GM21529 (cell line): ENCODE results near the gene OR4E2.
"Not testable (repeated sequence)": the region's sequence is repeated elsewhere in the genome, so short reads cannot be mapped to it uniquely, and the experiment has no call there.

ENCODE experiments used
- ATAC-seq: cut with Tn5 transposase; IDR thresholded peaks from one replicate; pipeline ENCODE4 v1.9.1; 2021; ENCODE audit not compliant: unreplicated experiment

The OR4E2 gene

GRCh38 chr14:21694425-21694824 is 40.8 kb downstream of the OR4E2 start:
- no peak for ATAC-seq

GRCh38 chr14:21697662-21698061 is 44.0 kb downstream of the OR4E2 start:
- not testable (repeated sequence) for ATAC-seq

- ATAC-seq: not testable (repeated sequence)
Measured at GRCh38 chr14:21698538-21698937, 44.9 kb downstream of the OR4E2 start.

GRCh38 chr14:21699551-21699950 is 45.9 kb downstream of the OR4E2 start:
- no peak for ATAC-seq

- ATAC-seq: no peak
Measured at GRCh38 chr14:21702316-21702715, 48.7 kb downstream of the OR4E2 start.

GRCh38 chr14:21703357-21704326 is 50.0 kb downstream of the OR4E2 start:
- ATAC-seq: no peak

- ATAC-seq: no peak
Measured at GRCh38 chr14:21704338-21704737, 50.7 kb downstream of the OR4E2 start.

- ATAC-seq: peak; percentile 61
Measured at GRCh38 chr14:21711360-21711961, 57.8 kb downstream of the OR4E2 start.

- ATAC-seq: no peak
Measured at GRCh38 chr14:21712036-21712435, 58.4 kb downstream of the OR4E2 start.

GRCh38 chr14:21714318-21714929 is 60.8 kb downstream of the OR4E2 start:
- ATAC-seq: no peak
